A549 (cell line): Measurements from ENCODE around the gene PDE10A.

Source experiments
- CTCF ChIP-seq: fragments of >200 bp; sonication (Bioruptor Twin); formaldehyde crosslinking; IDR thresholded peaks from 3 replicates; pipeline ENCODE4 v1.5.1; 2016
- MAZ ChIP-seq: fragments of 150-350 bp; IDR thresholded peaks from 2 replicates; pipeline ENCODE4 v1.6.1; 2014; ENCODE audit warnings: antibody characterized with exemption, low read depth, low read length, borderline replicate concordance
- NR3C1 ChIP-seq: fragments of >200 bp; sonication (Bioruptor Twin); formaldehyde crosslinking; IDR thresholded peaks from 3 replicates; pipeline ENCODE4 v1.6.1; 2017
- RAD21 ChIP-seq, 2 experiments: fragments of >200 bp in 1 of 2; sonication (Bioruptor Twin) in 1 of 2; formaldehyde crosslinking in 1 of 2; IDR thresholded peaks in 1 of 2; conservative IDR thresholded peaks in 1 of 2; 2 replicates in 1 of 2; 3 replicates in 1 of 2; pipeline ENCODE4 v1.6.1; 2012 to 2018; ENCODE audit warnings: inconsistent platforms in 1 of 2
- REST ChIP-seq: fragments of 200-600 bp; sonication (generic); IDR thresholded peaks from 2 replicates; pipeline ENCODE4 v1.6.1; 2016; ENCODE audit warnings: antibody characterized with exemption, mild to moderate bottlenecking, moderate library complexity

GRCh38 chr6:165401092-165401491 lies 261.9 kb downstream of the PDE10A start:
- TF ChIP-seq MAZ = no peak
- TF ChIP-seq CTCF = no peak
- TF ChIP-seq REST = no peak
- TF ChIP-seq RAD21 (conservative IDR thresholded peaks at IDR 0.05 in 1 of 2, IDR thresholded peaks at IDR 0.05 in 1 of 2) = no peak
- TF ChIP-seq NR3C1 = no peak
